Fibroblast of the aortic adventitia (primary cell): Measurements from ENCODE around the gene ALDH9A1. TPM values are rescaled to one million over a fixed set of nuclear protein-coding genes. Genes with fewer than 3 reads are reported as not detected.

Experiments used
- DNase-seq: peaks from one replicate; pipeline ENCODE4 v3.0.0-alpha.2; 2010; ENCODE audit warnings: low read depth
- H3K4me3 ChIP-seq: 2 replicates; pipeline ENCODE4 v1.5.1; 2011; ENCODE audit warnings: low read depth, mild to moderate bottlenecking, control low read depth, low read length, moderate library complexity
- total RNA-seq: library from RNA; depleted of rRNA; stranded (reverse); fragments of >200 nt; gene quantifications from 2 replicates; pipeline ENCODE4 v1.2.3, GENCODE V29; 2012; ENCODE audit warnings: low replicate concordance
- TF ChIP-seq, protein P1 (sequence below): IDR thresholded peaks from 2 replicates; pipeline ENCODE4 v1.5.1; 2011; ENCODE audit warnings: mild to moderate bottlenecking, low read length, control low read depth, inconsistent platforms; ENCODE audit not compliant: insufficient read depth

ALDH9A1 gene
- total RNA-seq, 1 donor, result 97.2 TPM

DNA sequence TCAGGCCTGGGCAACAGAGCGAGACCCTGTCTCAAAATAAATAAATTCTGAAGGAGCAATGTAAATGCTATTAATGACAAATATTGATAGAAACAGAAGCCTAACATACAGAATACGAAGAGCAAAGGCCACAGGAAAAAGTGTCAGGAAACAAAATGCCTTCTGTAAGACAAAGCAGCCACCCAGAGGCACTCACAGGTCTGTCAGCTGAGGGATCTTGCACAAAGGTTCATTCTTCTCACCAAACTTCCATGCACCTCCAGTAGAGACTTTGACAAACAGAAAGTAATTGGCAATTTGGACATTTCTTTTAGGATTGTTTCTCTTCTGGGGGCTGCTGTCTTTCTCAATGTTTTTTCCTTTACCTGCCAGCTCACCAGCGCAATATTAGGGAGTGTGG is 1.2 kb upstream of the ALDH9A1 start:
- DNase-seq, result no peak
- TF ChIP-seq, protein P1, sequence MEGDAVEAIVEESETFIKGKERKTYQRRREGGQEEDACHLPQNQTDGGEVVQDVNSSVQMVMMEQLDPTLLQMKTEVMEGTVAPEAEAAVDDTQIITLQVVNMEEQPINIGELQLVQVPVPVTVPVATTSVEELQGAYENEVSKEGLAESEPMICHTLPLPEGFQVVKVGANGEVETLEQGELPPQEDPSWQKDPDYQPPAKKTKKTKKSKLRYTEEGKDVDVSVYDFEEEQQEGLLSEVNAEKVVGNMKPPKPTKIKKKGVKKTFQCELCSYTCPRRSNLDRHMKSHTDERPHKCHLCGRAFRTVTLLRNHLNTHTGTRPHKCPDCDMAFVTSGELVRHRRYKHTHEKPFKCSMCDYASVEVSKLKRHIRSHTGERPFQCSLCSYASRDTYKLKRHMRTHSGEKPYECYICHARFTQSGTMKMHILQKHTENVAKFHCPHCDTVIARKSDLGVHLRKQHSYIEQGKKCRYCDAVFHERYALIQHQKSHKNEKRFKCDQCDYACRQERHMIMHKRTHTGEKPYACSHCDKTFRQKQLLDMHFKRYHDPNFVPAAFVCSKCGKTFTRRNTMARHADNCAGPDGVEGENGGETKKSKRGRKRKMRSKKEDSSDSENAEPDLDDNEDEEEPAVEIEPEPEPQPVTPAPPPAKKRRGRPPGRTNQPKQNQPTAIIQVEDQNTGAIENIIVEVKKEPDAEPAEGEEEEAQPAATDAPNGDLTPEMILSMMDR, result no peak
- H3K4me3 ChIP-seq, result no peak overlapping the region

DNA sequence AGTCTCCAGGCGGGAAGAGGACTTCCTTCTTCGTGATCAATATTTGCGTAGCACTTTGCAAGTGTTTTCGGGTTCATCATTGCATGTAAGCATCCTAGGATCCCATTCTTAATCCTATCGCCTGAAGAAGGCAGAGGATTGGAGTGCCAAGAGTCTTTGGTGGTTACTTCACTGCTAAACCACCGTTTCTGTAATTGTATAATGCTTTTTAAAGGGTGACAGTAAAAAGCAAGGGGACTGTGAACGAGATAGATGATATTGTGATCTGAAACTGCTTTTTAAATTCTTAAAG is 345 bp upstream of the ALDH9A1 start:
- no peak for DNase-seq
- peak overlapping the region; percentile 81 for H3K4me3 ChIP-seq
- TF ChIP-seq, protein P1, result no peak

DNA sequence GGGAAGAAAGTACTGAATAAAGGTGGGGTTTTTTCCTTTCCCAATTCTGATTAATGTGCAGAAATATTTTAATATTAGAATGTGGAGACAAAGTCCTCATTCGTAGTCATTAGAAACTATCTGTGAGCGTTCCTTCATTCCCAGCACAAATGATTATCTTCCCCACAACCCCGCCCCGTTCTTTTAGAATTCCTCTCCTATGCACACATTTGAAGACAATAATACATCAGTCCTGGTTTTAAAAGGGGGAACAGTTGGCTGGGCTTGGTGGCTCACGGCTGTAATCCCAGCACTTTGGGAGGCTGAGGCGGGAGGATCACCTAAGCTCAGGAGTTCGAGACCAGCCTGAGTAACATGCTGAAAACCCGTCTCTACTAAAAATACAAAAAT is 876 bp downstream of the ALDH9A1 start:
- DNase-seq, result peak; percentile 15
- TF ChIP-seq, protein P1, result no peak
- H3K4me3 ChIP-seq, result peak overlapping the region; percentile 81

DNA sequence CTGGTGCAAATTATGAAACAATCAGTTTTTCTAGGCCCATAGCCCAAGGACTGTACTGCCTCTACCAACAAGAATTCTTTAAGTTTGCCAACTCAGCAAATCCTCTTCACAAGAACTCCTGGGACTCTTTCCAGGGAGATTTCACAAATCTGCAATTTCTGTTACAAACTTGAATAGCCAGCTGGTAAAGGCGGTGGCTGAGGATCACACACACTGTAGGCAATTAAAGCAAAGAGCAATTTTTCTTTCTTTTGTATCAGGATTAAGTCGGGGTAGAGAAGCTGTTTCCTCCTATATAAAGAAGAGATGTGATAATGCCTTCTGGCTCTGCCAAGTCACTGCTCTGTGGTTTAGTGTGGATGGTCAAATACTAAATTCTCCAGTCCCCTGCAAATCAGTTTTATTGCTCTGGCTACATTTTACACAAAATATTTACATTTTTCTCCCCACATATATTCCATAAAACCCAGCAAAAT is 1.7 kb downstream of the ALDH9A1 start:
- DNase-seq, result peak; percentile 99
- H3K4me3 ChIP-seq, result peak overlapping the region; percentile 81
- TF ChIP-seq, protein P1, result no peak

DNA sequence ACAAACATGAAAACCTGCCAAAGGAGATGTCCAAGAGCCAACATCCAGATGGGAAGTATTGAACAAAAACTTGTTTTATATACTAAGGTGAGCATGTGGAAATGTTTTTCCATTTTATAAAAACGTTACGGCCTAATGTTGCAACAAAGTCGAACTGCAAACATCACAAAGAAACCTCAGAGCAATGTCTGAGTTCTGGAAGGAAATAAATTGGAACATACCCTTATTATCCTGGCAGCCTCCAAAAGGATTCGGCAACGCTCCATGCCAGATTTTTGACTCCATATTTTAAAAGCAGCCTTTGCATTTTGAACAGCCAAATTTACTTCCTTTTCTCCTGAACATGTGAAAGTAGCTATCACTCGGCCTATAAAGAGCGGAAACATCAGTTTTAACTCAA is 3.3 kb downstream of the ALDH9A1 start:
- no peak overlapping the region for H3K4me3 ChIP-seq
- TF ChIP-seq, protein P1, result no peak
- DNase-seq, result peak; percentile 53

DNA sequence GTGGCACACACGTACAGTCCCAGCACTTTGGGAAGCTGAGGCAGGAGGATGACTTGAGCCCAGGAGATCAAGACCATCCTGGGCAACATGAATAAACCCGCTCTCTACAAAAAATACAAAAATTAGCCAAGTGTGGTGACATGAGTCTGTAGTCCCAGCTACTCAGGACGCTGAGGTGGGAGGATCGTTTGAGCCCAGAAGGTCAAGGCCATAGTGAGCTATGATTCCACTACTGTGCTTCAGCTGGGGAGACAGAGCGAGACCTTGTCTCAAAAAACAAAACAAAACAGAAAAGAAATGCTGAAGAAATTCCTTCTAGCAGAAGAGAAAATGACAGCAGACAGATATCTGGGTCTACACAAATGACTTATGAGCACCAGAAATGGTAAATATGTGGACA is 10.3 kb downstream of the ALDH9A1 start:
- H3K4me3 ChIP-seq, result no peak overlapping the region
- TF ChIP-seq, protein P1, result no peak
- DNase-seq, result no peak

DNA sequence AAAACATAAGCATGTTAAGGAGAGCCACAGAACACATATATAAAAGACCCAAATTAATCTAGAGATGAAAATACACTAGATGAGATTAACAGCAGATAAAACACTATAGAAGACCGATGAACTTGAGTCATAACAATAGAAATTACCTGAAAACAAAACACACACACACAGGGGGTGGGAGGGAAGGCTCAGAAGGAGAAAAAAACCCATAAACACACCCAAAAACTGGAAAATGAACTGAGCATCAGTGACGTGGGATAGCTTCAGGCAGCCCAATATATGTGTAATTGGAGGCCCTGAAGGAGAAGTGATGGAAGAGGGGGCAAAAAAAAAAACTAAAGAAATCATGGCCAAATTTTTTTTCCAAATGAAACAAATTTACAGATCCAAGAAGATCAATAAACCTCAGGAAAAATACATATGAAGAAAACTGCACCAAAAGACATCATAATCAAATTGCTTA is 11.4 kb downstream of the ALDH9A1 start:
- no peak for DNase-seq
- TF ChIP-seq, protein P1, result no peak
- H3K4me3 ChIP-seq, result no peak overlapping the region
